ENCODE data around the gene PRR7. TPM values are rescaled to one million over a fixed set of nuclear protein-coding genes. Genes with fewer than 3 reads are reported as not detected.

Gene PRR7
- total and polyA plus RNA-seq, 2 of the 13 experiments (the other 11 are each of a cell fraction or from before 2014, with no cell fraction given) = 4.8 to 5.0 TPM

GRCh38 chr5:177448244-177448950 is 1.8 kb downstream of the PRR7 start (continued):
- TF ChIP-seq, protein P1, sequence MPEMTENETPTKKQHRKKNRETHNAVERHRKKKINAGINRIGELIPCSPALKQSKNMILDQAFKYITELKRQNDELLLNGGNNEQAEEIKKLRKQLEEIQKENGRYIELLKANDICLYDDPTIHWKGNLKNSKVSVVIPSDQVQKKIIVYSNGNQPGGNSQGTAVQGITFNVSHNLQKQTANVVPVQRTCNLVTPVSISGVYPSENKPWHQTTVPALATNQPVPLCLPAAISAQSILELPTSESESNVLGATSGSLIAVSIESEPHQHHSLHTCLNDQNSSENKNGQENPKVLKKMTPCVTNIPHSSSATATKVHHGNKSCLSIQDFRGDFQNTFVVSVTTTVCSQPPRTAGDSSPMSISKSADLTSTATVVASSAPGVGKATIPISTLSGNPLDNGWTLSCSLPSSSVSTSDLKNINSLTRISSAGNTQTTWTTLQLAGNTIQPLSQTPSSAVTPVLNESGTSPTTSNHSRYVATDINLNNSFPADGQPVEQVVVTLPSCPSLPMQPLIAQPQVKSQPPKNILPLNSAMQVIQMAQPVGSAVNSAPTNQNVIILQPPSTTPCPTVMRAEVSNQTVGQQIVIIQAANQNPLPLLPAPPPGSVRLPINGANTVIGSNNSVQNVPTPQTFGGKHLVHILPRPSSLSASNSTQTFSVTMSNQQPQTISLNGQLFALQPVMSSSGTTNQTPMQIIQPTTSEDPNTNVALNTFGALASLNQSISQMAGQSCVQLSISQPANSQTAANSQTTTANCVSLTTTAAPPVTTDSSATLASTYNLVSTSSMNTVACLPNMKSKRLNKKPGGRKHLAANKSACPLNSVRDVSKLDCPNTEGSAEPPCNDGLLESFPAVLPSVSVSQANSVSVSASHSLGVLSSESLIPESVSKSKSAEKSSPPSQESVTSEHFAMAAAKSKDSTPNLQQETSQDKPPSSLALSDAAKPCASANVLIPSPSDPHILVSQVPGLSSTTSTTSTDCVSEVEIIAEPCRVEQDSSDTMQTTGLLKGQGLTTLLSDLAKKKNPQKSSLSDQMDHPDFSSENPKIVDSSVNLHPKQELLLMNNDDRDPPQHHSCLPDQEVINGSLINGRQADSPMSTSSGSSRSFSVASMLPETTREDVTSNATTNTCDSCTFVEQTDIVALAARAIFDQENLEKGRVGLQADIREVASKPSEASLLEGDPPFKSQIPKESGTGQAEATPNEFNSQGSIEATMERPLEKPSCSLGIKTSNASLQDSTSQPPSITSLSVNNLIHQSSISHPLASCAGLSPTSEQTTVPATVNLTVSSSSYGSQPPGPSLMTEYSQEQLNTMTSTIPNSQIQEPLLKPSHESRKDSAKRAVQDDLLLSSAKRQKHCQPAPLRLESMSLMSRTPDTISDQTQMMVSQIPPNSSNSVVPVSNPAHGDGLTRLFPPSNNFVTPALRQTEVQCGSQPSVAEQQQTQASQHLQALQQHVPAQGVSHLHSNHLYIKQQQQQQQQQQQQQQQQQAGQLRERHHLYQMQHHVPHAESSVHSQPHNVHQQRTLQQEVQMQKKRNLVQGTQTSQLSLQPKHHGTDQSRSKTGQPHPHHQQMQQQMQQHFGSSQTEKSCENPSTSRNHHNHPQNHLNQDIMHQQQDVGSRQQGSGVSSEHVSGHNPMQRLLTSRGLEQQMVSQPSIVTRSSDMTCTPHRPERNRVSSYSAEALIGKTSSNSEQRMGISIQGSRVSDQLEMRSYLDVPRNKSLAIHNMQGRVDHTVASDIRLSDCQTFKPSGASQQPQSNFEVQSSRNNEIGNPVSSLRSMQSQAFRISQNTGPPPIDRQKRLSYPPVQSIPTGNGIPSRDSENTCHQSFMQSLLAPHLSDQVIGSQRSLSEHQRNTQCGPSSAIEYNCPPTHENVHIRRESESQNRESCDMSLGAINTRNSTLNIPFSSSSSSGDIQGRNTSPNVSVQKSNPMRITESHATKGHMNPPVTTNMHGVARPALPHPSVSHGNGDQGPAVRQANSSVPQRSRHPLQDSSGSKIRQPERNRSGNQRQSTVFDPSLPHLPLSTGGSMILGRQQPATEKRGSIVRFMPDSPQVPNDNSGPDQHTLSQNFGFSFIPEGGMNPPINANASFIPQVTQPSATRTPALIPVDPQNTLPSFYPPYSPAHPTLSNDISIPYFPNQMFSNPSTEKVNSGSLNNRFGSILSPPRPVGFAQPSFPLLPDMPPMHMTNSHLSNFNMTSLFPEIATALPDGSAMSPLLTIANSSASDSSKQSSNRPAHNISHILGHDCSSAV (CRISPR knock-in tag; IDR thresholded peaks at IDR 0.05; ENCODE audit: borderline replicate concordance) = no peak
- TF ChIP-seq ISL2 (CRISPR knock-in tag; IDR thresholded peaks at IDR 0.05) (no peak), ZBTB2 (CRISPR knock-in tag; IDR thresholded peaks at IDR 0.05; ENCODE audit: low read depth) (no peak), ZNF629 (CRISPR knock-in tag; conservative IDR thresholded peaks at IDR 0.05) (peak; percentile 83), TOE1 (CRISPR knock-in tag; IDR thresholded peaks at IDR 0.05) (no peak), CEBPB (IDR thresholded peaks at IDR 0.05; ENCODE audit: borderline replicate concordance, low read depth, low read length) (peak; percentile 64; the same call in 1 of the 2 replicates)
- TF ChIP-seq, protein P2, sequence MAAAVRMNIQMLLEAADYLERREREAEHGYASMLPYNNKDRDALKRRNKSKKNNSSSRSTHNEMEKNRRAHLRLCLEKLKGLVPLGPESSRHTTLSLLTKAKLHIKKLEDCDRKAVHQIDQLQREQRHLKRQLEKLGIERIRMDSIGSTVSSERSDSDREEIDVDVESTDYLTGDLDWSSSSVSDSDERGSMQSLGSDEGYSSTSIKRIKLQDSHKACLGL (CRISPR knock-in tag; IDR thresholded peaks at IDR 0.05) = no peak

All from HepG2 (cell line).